K562 (cell line): ENCODE measurements around the gene C1QTNF12. TPM values are rescaled to one million over a fixed set of nuclear protein-coding genes. Genes with fewer than 3 reads are reported as not detected.
A peak's percentile ranks its signal among the peaks of the same experiment; 100 is the strongest.

Experiments used
- EWSR1 ChIP-seq: fragments of 450-650 bp; IDR thresholded peaks from 2 replicates; pipeline ENCODE4 v1.6.1; 2018; ENCODE audit warnings: borderline replicate concordance, mild to moderate bottlenecking, low read depth, moderate library complexity; ENCODE audit not compliant: partially characterized antibody
- FOXJ2 ChIP-seq: fragments of 200-800 bp; sonication (Bioruptor generic); IDR thresholded peaks from 2 replicates; pipeline ENCODE4 v1.6.1; 2016; ENCODE audit warnings: missing genetic modification characterization, missing compliant biosample characterization
- HDAC3 ChIP-seq: fragments of 450-650 bp; IDR thresholded peaks from 2 replicates; pipeline ENCODE4 v1.6.1; 2018; ENCODE audit warnings: borderline replicate concordance, mild to moderate bottlenecking, moderate library complexity; ENCODE audit not compliant: partially characterized antibody
- NR4A1 ChIP-seq, 2 experiments: fragments of 250-450 bp in 1 of 2; fragments of 450-650 bp in 1 of 2; sonication (Bioruptor Pico) in 1 of 2; IDR thresholded peaks; 2 replicates each; pipeline versions ENCODE4 v1.4.0 to v1.6.1; 2016 to 2020; ENCODE audit warnings: mild to moderate bottlenecking in 2 of 2, missing compliant biosample characterization in 1 of 2, missing genetic modification characterization in 1 of 2, moderate library complexity in 1 of 2
- TAF7 ChIP-seq: fragments of 450-650 bp; IDR thresholded peaks from 2 replicates; pipeline ENCODE4 v1.6.1; 2016; ENCODE audit warnings: missing genetic modification characterization, missing compliant biosample characterization
- XRCC3 ChIP-seq: fragments of 450-650 bp; IDR thresholded peaks from 2 replicates; pipeline ENCODE4 v1.6.1; 2017; ENCODE audit warnings: mild to moderate bottlenecking, moderate library complexity
- ZBTB8A ChIP-seq: fragments of 450-650 bp; IDR thresholded peaks from 2 replicates; pipeline ENCODE4 v1.6.1; 2018; ENCODE audit warnings: mild to moderate bottlenecking, moderate library complexity; ENCODE audit not compliant: partially characterized antibody
- ZNF3 ChIP-seq: fragments of 250-450 bp; sonication (Bioruptor Pico); IDR thresholded peaks from 2 replicates; pipeline ENCODE4 v1.5.0; 2021; ENCODE audit warnings: mild to moderate bottlenecking, moderate library complexity
- polyA plus RNA-seq, 8 experiments: library from polyadenylated mRNA; depleted of rRNA in 4 of 8; stranded (reverse) in 5 of 8; unstranded in 3 of 8; fragments of >200 nt; fragmentation: Nextera tagmentation in 2 of 8; fragmentation: Illumina TruSeq in 1 of 8; extraction: Ambion mirVana in 2 of 8; extraction: Trizol in 1 of 8; gene quantifications; 2 replicates each; pipeline versions ENCODE4 v1.2.1 to v1.2.3, GENCODE V29; 2011 to 2014; ENCODE audit warnings: inconsistent platforms in 1 of 8, missing spikeins in 1 of 8
- total RNA-seq, 7 experiments: library from RNA; depleted of rRNA in 6 of 7; stranded (reverse); fragments of >200 nt in 6 of 7; fragmentation: Illumina TruSeq in 2 of 7; extraction: Trizol in 2 of 7; gene quantifications; 2 replicates each; pipeline versions ENCODE4 v1.2.1 to v1.2.3, GENCODE V29; 2011 to 2021; ENCODE audit warnings: low replicate concordance in 1 of 7
- TF ChIP-seq, protein P1 (sequence below): fragments of 450-650 bp; IDR thresholded peaks from 2 replicates; pipeline ENCODE4 v1.6.1; 2016; ENCODE audit warnings: low read depth

C1QTNF12 gene
- total and polyA plus RNA-seq, 9 of the 15 experiments (the other 6 are each of a cell fraction or from before 2014, with no cell fraction given): 0.11 to 4.3 (median 0.93) TPM; not detected in 3

- TF ChIP-seq, protein P1, sequence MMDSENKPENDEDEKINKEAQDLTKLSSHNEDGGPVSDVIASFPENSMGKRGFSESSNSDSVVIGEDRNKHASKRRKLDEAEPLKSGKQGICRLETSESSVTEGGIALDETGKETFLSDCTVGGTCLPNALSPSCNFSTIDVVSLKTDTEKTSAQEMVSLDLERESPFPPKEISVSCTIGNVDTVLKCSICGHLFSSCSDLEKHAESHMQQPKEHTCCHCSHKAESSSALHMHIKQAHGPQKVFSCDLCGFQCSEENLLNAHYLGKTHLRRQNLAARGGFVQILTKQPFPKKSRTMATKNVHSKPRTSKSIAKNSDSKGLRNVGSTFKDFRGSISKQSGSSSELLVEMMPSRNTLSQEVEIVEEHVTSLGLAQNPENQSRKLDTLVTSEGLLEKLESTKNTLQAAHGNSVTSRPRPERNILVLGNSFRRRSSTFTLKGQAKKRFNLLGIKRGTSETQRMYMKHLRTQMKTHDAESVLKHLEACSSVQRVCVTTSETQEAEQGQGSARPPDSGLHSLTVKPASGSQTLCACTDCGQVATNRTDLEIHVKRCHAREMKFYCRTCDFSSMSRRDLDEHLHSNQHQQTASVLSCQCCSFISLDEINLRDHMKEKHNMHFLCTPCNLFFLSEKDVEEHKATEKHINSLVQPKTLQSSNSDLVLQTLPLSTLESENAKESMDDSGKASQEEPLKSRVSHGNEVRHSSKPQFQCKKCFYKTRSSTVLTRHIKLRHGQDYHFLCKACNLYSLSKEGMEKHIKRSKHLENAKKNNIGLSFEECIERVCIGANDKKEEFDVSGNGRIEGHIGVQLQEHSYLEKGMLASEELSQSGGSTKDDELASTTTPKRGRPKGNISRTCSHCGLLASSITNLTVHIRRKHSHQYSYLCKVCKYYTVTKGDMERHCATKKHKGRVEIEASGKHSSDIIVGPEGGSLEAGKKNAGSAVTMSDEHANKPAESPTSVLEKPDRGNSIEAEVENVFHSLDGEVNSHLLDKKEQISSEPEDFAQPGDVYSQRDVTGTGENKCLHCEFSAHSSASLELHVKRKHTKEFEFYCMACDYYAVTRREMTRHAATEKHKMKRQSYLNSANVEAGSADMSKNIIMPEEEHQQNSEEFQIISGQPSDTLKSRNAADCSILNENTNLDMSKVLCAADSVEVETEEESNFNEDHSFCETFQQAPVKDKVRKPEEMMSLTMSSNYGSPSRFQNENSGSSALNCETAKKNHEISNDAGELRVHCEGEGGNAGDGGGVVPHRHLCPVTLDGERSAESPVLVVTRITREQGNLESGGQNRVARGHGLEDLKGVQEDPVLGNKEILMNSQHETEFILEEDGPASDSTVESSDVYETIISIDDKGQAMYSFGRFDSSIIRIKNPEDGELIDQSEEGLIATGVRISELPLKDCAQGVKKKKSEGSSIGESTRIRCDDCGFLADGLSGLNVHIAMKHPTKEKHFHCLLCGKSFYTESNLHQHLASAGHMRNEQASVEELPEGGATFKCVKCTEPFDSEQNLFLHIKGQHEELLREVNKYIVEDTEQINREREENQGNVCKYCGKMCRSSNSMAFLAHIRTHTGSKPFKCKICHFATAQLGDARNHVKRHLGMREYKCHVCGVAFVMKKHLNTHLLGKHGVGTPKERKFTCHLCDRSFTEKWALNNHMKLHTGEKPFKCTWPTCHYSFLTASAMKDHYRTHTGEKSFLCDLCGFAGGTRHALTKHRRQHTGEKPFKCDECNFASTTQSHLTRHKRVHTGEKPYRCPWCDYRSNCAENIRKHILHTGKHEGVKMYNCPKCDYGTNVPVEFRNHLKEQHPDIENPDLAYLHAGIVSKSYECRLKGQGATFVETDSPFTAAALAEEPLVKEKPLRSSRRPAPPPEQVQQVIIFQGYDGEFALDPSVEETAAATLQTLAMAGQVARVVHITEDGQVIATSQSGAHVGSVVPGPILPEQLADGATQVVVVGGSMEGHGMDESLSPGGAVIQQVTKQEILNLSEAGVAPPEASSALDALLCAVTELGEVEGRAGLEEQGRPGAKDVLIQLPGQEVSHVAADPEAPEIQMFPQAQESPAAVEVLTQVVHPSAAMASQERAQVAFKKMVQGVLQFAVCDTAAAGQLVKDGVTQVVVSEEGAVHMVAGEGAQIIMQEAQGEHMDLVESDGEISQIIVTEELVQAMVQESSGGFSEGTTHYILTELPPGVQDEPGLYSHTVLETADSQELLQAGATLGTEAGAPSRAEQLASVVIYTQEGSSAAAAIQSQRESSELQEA: no peak
- TF ChIP-seq ZBTB8A (no peak), EWSR1 (no peak), NR4A1 (CRISPR knock-in tag; IDR thresholded peaks at IDR 0.05) (peak; percentile 72), NR4A1 (tag; IDR thresholded peaks at IDR 0.05) (0 out of 2 replicates have a peak, but pooled peaks have one; percentile 19), TAF7 (tag) (0 out of 2 replicates have a peak, but pooled peaks have one; percentile 62), XRCC3 (no peak), HDAC3 (no peak), ZNF3 (CRISPR knock-in tag) (no peak), FOXJ2 (tag) (no peak)
Measured at GRCh38 chr1:1231400-1232207, 14.9 kb downstream of the C1QTNF12 start, which contains the start of gene SDF4 (continued).
